A673 (cell line): ENCODE measurements around the gene HELZ2. TPM values are rescaled to one million over a fixed set of nuclear protein-coding genes. Genes with fewer than 3 reads are reported as not detected.

Experiments used
- BruUV-seq: library from RNA; stranded (reverse); fragments of 400-500 nt; replicated peaks from 2 replicates; lab custom pipeline; 2021; lab: Mats Ljungman, UMichigan
- CTCF ChIA-PET: fragments of 300-600 bp; sonication (Branson Sonifier 250); formaldehyde crosslinking; loops from one replicate; lab custom pipeline; 2022; ENCODE audit warnings: antibody characterized with exemption; lab: Charles Lee
- POLR2A ChIA-PET: fragments of 300-600 bp; sonication (Branson Sonifier 250); formaldehyde crosslinking; loops from one replicate; lab custom pipeline; 2022; ENCODE audit warnings: antibody characterized with exemption; ENCODE audit not compliant: low non-redundant PET; lab: Charles Lee
- DNase-seq: peaks from one replicate; pipeline ENCODE4 v3.0.0-alpha.2; 2015; ENCODE audit warnings: low spot score
- H3K27ac ChIP-seq: fragments of 200-600 bp; sonication (generic); 2 replicates; pipeline ENCODE4 v1.5.1; 2016; ENCODE audit warnings: mixed run types, low read depth, mild to moderate bottlenecking, mixed read lengths, antibody characterized with exemption, low read length; ENCODE audit not compliant: poor library complexity, severe bottlenecking
- H3K27me3 ChIP-seq: fragments of 200-600 bp; sonication (generic); replicated peaks from 2 replicates; pipeline ENCODE4 v1.6.1; 2017; ENCODE audit warnings: mixed run types, low read depth, mild to moderate bottlenecking, mixed read lengths, antibody characterized with exemption, low read length; ENCODE audit not compliant: insufficient read depth, poor library complexity
- H3K36me3 ChIP-seq: fragments of 200-600 bp; sonication (generic); 2 replicates; pipeline ENCODE4 v1.6.1; 2016; ENCODE audit warnings: mixed run types, mild to moderate bottlenecking, mixed read lengths, antibody characterized with exemption, low read length; ENCODE audit not compliant: insufficient read depth, poor library complexity, severe bottlenecking
- H3K4me1 ChIP-seq: fragments of 200-600 bp; sonication (generic); 2 replicates; pipeline ENCODE4 v1.6.1; 2017; ENCODE audit warnings: mixed run types, mild to moderate bottlenecking, mixed read lengths, antibody characterized with exemption, low read length; ENCODE audit not compliant: insufficient read depth, poor library complexity, severe bottlenecking
- H3K4me3 ChIP-seq: fragments of 200-600 bp; sonication (generic); 2 replicates; pipeline ENCODE4 v1.5.1; 2016; ENCODE audit warnings: low read depth, mixed run types, mild to moderate bottlenecking, mixed read lengths, low read length; ENCODE audit not compliant: poor library complexity, severe bottlenecking
- H3K9me3 ChIP-seq: fragments of 200-600 bp; sonication (generic); 2 replicates; pipeline ENCODE4 v1.6.1; 2016; ENCODE audit warnings: mixed run types, low read depth, mild to moderate bottlenecking, mixed read lengths, antibody characterized with exemption, low read length; ENCODE audit not compliant: poor library complexity, severe bottlenecking
- EZH2 ChIP-seq: fragments of 200-600 bp; sonication (generic); IDR thresholded peaks from 2 replicates; pipeline ENCODE4 v1.6.1; 2017; ENCODE audit warnings: borderline replicate concordance, low read depth, mild to moderate bottlenecking, mixed read lengths, antibody characterized with exemption, low read length; ENCODE audit not compliant: poor library complexity, severe bottlenecking
- intact Hi-C: fragments of 100-400 bp; cut with micrococcal nuclease; formaldehyde crosslinking; loops from one replicate; pipeline ENCODE4 v1.10.0; 2022; ENCODE audit not compliant: unreplicated experiment
- total RNA-seq: library from RNA; stranded (reverse); gene quantifications from 2 replicates; pipeline ENCODE4 v1.2.3, GENCODE V29; 2021
- TF ChIP-seq, protein P1 (sequence below): fragments of 300-800, 200-600 bp; sonication (generic); conservative IDR thresholded peaks from 2 replicates; pipeline ENCODE4 v1.5.1; 2017; ENCODE audit warnings: low read depth, mild to moderate bottlenecking, antibody characterized with exemption, low read length, moderate library complexity, mixed read lengths

The HELZ2 gene
- total RNA-seq, 1 experiment from 2014 or later, result 21.0 TPM

DNA sequence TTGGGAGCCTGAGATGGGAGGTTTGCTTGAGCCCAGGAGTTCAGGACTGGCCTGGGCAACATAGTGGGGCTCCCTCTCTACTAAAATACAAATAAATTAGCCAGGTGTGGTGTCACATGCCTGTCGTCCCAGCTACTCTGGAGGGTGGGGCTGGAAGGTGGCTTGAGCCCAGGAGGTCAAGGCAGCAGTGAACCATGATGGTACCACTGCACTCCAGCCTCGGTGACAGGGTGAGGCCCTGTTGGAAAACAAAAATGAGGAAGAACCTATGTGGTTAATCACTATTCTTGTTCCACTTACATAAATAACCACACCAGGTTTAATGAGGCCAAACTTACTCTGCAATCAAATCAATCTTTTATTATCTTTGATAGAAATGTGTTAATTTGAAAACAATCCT, 48.1 kb downstream of the HELZ2 start:
- TF ChIP-seq, protein P1, sequence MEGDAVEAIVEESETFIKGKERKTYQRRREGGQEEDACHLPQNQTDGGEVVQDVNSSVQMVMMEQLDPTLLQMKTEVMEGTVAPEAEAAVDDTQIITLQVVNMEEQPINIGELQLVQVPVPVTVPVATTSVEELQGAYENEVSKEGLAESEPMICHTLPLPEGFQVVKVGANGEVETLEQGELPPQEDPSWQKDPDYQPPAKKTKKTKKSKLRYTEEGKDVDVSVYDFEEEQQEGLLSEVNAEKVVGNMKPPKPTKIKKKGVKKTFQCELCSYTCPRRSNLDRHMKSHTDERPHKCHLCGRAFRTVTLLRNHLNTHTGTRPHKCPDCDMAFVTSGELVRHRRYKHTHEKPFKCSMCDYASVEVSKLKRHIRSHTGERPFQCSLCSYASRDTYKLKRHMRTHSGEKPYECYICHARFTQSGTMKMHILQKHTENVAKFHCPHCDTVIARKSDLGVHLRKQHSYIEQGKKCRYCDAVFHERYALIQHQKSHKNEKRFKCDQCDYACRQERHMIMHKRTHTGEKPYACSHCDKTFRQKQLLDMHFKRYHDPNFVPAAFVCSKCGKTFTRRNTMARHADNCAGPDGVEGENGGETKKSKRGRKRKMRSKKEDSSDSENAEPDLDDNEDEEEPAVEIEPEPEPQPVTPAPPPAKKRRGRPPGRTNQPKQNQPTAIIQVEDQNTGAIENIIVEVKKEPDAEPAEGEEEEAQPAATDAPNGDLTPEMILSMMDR, result no peak
- no peak for TF ChIP-seq EZH2

DNA sequence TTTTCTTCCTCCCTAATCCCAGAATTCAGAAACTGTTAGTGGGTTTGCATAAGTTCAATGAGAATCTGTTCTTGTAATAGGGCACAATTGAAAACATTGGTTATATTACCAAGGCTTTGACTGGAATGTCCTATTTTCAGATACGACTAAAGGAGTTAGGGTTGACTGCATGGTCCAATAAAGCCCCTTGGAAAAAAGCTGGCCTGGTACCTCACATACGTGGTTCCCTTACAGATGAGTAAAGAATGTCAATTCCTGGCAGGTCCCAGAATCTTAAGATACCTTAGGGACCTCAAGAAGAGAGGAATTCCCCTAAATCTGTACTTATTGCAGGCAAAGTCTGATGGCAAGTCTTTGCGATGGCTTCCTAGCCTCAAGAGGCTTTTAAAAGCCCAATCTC, 48.9 kb downstream of the HELZ2 start:
- Histone ChIP-seq H3K4me1 (no peaks in the 10 kb centered on the region), H3K4me3 (no peak overlapping the region), H3K27me3 (peaks cover 13% of the 10 kb centered on the region), H3K36me3 (peaks cover 23% of the 10 kb centered on the region), H3K9me3 (peaks cover 8% of the 10 kb centered on the region), H3K27ac (no peak overlapping the region)
- BruUV-seq, result no TSS peak
- intact Hi-C loops, result no loop called here
- ChIA-PET POLR2A (no interaction called here), CTCF (no interaction called here)
- DNase-seq, result no peak
- TF ChIP-seq, protein P1, result no peak
- TF ChIP-seq EZH2, result no peak

More for the DNA sequence above, 48.1 kb downstream of the HELZ2 start:
- Histone ChIP-seq H3K36me3 (peaks cover 23% of the 10 kb centered on the region), H3K27me3 (peaks cover 13% of the 10 kb centered on the region), H3K9me3 (peaks cover 8% of the 10 kb centered on the region), H3K4me3 (no peak overlapping the region), H3K27ac (no peak overlapping the region), H3K4me1 (no peaks in the 10 kb centered on the region)
- intact Hi-C loops, result no loop called here
- no peak for DNase-seq
- POLR2A ChIA-PET, result no interaction called here
- BruUV-seq, result no TSS peak
- CTCF ChIA-PET, result no interaction called here

Other genes with a start within 250 kb of the HELZ2 start
- 0.26 and 1.6 TPM in 2 replicates for gene CHRNA4, start 212.9 kb downstream of the HELZ2 start, total RNA-seq
- 6.6 and 15.1 TPM in 2 replicates for gene KCNQ2, start 101.6 kb downstream of the HELZ2 start, total RNA-seq
- gene EEF1A2, start 75.2 kb downstream of the HELZ2 start, total RNA-seq, result 7.5 and 13.7 TPM in 2 replicates
- gene PPDPF, start 53.5 kb downstream of the HELZ2 start, total RNA-seq, result 148 and 176 TPM in 2 replicates
- gene PTK6, start 36.9 kb downstream of the HELZ2 start, total RNA-seq, result not detected in 2 replicates
- not detected in 2 replicates for gene SRMS, start 26.5 kb downstream of the HELZ2 start, total RNA-seq
- 0.21 and 0.37 TPM in 2 replicates for gene FNDC11, start 20.1 kb downstream of the HELZ2 start, total RNA-seq
- gene GMEB2, start 52.9 kb upstream of the HELZ2 start, total RNA-seq, result 12.8 and 14.2 TPM in 2 replicates
- gene STMN3, start 79.2 kb upstream of the HELZ2 start, total RNA-seq, result 115 and 128 TPM in 2 replicates
- gene RTEL1, start 84.1 kb upstream of the HELZ2 start, total RNA-seq, result 45.6 and 47.8 TPM in 2 replicates
- gene TNFRSF6B, start 122.4 kb upstream of the HELZ2 start, total RNA-seq, result not detected in 2 replicates
- 38.9 and 41.1 TPM in 2 replicates for gene ARFRP1, start 133.7 kb upstream of the HELZ2 start, total RNA-seq
- gene ZGPAT, start 133.8 kb upstream of the HELZ2 start, total RNA-seq, result 28.2 and 28.3 TPM in 2 replicates
- 15.1 and 16.3 TPM in 2 replicates for gene LIME1, start 162.4 kb upstream of the HELZ2 start, total RNA-seq
- 45.8 and 71.0 TPM in 2 replicates for gene SLC2A4RG, start 165.5 kb upstream of the HELZ2 start, total RNA-seq